Neural progenitor cell (in vitro differentiated cells): ENCODE measurements around the gene MR1. TPM values are rescaled to one million over a fixed set of nuclear protein-coding genes. Genes with fewer than 3 reads are reported as not detected.

Experiments
- DNase-seq: peaks from one replicate; pipeline ENCODE4 v3.0.0-alpha.2; 2016; ENCODE audit warnings: low spot score
- H2AFZ ChIP-seq: fragments of 200-600 bp; sonication (generic); replicated peaks from 2 replicates; pipeline ENCODE4 v1.6.1; 2016; ENCODE audit warnings: antibody characterized with exemption
- H3F3A ChIP-seq: fragments of 200-600 bp; sonication (generic); 2 replicates; pipeline ENCODE4 v1.6.1; 2016; ENCODE audit warnings: antibody characterized with exemption, low read depth
- H3K27ac ChIP-seq: fragments of 200-600 bp; sonication (generic); 2 replicates; pipeline ENCODE4 v1.5.1; 2016; ENCODE audit warnings: mild to moderate bottlenecking
- H3K27me3 ChIP-seq: fragments of 200-600 bp; sonication (generic); 2 replicates; pipeline ENCODE4 v1.6.1; 2016; ENCODE audit warnings: mild to moderate bottlenecking, moderate library complexity
- H3K36me3 ChIP-seq: fragments of 200-600 bp; sonication (generic); 2 replicates; pipeline ENCODE4 v1.5.1; 2016
- H3K4me1 ChIP-seq: fragments of 200-600 bp; sonication (generic); 2 replicates; pipeline ENCODE4 v1.6.1; 2016; ENCODE audit warnings: mixed run types
- H3K4me2 ChIP-seq: fragments of 200-600 bp; sonication (generic); 2 replicates; pipeline ENCODE4 v1.6.1; 2016
- H3K4me3 ChIP-seq: fragments of 200-600 bp; sonication (generic); 2 replicates; pipeline ENCODE4 v1.5.1; 2016
- H3K79me2 ChIP-seq: fragments of 200-600 bp; sonication (generic); 2 replicates; pipeline ENCODE4 v1.6.1; 2016; ENCODE audit warnings: low read depth
- H3K9ac ChIP-seq: fragments of 200-600 bp; sonication (generic); 2 replicates; pipeline ENCODE4 v1.6.1; 2016
- H3K9me3 ChIP-seq: fragments of 200-600 bp; sonication (generic); 2 replicates; pipeline ENCODE4 v1.5.1; 2016; ENCODE audit warnings: low read depth
- H4K20me1 ChIP-seq: fragments of 200-600 bp; sonication (generic); 2 replicates; pipeline ENCODE4 v1.6.1; 2016; ENCODE audit warnings: low read depth
- H3K27ac Mint-ChIP-seq: 3 replicates; pipeline ENCODE4 v1.8.0; 2021; ENCODE audit warnings: mixed read lengths
- H3K27me3 Mint-ChIP-seq: 2 replicates; pipeline ENCODE4 v1.8.0; 2022; ENCODE audit warnings: low read depth, mild to moderate bottlenecking, inconsistent platforms, moderate library complexity, mixed read lengths; ENCODE audit not compliant: insufficient read depth
- H3K36me3 Mint-ChIP-seq: 3 replicates; pipeline ENCODE4 v1.8.0; 2021; ENCODE audit warnings: mixed read lengths
- H3K4me1 Mint-ChIP-seq: 3 replicates; pipeline ENCODE4 v1.8.0; 2021; ENCODE audit warnings: mixed read lengths
- H3K4me3 Mint-ChIP-seq: 3 replicates; pipeline ENCODE4 v1.8.0; 2021; ENCODE audit warnings: mild to moderate bottlenecking, moderate library complexity, mixed read lengths
- H3K9me3 Mint-ChIP-seq: 3 replicates; pipeline ENCODE4 v1.8.0; 2020; ENCODE audit warnings: mixed read lengths
- CTCF ChIP-seq: fragments of 200-600 bp; sonication (generic); IDR thresholded peaks from 2 replicates; pipeline ENCODE4 v1.5.1; 2017; ENCODE audit warnings: antibody characterized with exemption, mild to moderate bottlenecking
- EZH2 ChIP-seq: fragments of 200-600 bp; sonication (generic); IDR thresholded peaks from 2 replicates; pipeline ENCODE4 v1.6.1; 2017; ENCODE audit warnings: antibody characterized with exemption, mild to moderate bottlenecking, moderate library complexity
- EZH2phosphoT487 ChIP-seq: fragments of 200-600 bp; sonication (generic); IDR thresholded peaks from 2 replicates; pipeline ENCODE4 v1.6.1; 2017; ENCODE audit warnings: antibody characterized with exemption
- total RNA-seq: library from RNA; depleted of rRNA; stranded (reverse); fragments of >200 nt; gene quantifications from 2 replicates; pipeline ENCODE4 v1.2.3, GENCODE V29; 2015; ENCODE audit warnings: low replicate concordance

Gene MR1
- total RNA-seq, 1 donor from 2014 or later: not detected

DNA sequence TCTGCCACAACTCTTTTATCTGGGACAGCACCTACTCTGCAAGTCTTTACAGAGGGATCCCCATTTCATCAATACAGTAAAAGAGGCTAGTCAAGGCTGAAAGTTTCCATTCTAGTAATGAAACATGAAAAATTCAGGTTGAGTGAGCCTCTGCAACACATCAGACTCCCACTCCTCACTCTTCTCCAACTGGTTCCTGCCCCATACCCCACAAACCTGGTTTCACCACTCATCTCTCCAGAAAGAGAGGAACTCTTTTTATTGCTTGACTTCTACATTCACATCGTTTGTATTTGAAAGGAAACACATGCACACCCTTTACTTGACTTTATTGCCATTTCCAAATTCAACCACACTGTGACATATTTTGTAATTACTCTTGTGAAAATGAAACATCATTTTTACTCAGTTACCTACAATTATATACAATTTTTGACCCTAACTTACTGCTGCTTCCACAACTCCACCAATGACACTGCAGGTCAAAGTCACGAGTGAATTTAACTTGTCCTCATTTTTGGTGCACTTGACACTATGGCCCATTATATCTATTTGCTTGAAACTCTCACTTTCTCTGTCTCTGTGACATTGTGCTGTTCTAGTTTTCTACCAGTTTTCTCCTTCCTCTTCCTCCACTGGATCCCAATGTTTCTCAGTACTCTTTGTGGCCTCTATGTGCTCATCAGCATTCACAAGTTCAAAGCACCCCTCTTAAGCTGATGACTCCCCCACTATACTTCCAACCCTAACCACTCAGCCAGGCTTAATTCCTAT, 19.1 kb upstream of the MR1 start:
- Histone ChIP-seq H2AFZ (no peak overlapping the region), H3K4me1 (no peaks in the 10 kb centered on the region), H3K27me3 (no peaks in the 10 kb centered on the region), H3K79me2 (peaks cover 100% of the 10 kb centered on the region), H3K27ac (no peak overlapping the region), H3K9me3 (no peaks in the 10 kb centered on the region), H3K9ac (no peak overlapping the region), H3K4me2 (no peak overlapping the region), H4K20me1 (peaks cover 86% of the 10 kb centered on the region), H3F3A (peaks cover 2% of the 10 kb centered on the region), H3K4me3 (no peak overlapping the region), H3K36me3 (no peaks in the 10 kb centered on the region)
- H3K9me3 Mint-ChIP-seq: peaks cover 2% of the 10 kb centered on the region
- DNase-seq: no peak
- no peak overlapping the region for H3K27ac Mint-ChIP-seq
- no peak for TF ChIP-seq EZH2
- no peak for TF ChIP-seq CTCF
- TF ChIP-seq EZH2phosphoT487: no peak
- H3K27me3 Mint-ChIP-seq: no peaks in the 10 kb centered on the region
- no peaks in the 10 kb centered on the region for H3K4me1 Mint-ChIP-seq
- H3K36me3 Mint-ChIP-seq: peaks cover 16% of the 10 kb centered on the region
- no peak overlapping the region for H3K4me3 Mint-ChIP-seq

DNA sequence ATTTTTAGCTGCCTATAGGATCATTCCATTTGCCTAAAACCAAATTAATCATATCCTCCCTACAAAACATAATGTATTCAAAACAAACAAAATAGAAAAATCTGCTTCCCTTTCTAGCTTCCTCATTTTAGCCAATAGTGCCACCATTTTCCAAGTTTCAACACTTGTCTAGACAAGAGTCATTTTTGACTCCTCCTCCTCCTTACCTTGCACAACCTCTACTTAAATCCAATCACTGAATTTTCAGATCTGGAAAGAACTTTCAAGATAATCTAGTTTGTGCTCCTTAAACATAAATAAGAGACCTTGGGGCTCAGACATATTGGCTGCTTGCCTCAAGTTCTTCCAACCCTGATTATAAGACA, 18.6 kb upstream of the MR1 start:
- H2AFZ ChIP-seq: no peak overlapping the region
- H4K20me1 ChIP-seq: peaks cover 88% of the 10 kb centered on the region
- Mint-ChIP-seq H3K27me3 (no peaks in the 10 kb centered on the region), H3K4me3 (no peak overlapping the region), H3K27ac (no peak overlapping the region), H3K9me3 (peaks cover 2% of the 10 kb centered on the region), H3K36me3 (peaks cover 15% of the 10 kb centered on the region), H3K4me1 (peaks cover under 1% of the 10 kb centered on the region)
- H3K4me3 ChIP-seq: no peak overlapping the region
- peaks cover 2% of the 10 kb centered on the region for H3K4me1 ChIP-seq
- peaks cover 100% of the 10 kb centered on the region for H3K79me2 ChIP-seq
- peaks cover 2% of the 10 kb centered on the region for H3F3A ChIP-seq
- no peak overlapping the region for H3K4me2 ChIP-seq
- no peaks in the 10 kb centered on the region for H3K36me3 ChIP-seq
- no peak for TF ChIP-seq CTCF
- TF ChIP-seq EZH2: no peak
- no peak for DNase-seq
- H3K27me3 ChIP-seq: no peaks in the 10 kb centered on the region
- no peaks in the 10 kb centered on the region for H3K9me3 ChIP-seq
- no peak overlapping the region for H3K27ac ChIP-seq
- no peak overlapping the region for H3K9ac ChIP-seq

DNA sequence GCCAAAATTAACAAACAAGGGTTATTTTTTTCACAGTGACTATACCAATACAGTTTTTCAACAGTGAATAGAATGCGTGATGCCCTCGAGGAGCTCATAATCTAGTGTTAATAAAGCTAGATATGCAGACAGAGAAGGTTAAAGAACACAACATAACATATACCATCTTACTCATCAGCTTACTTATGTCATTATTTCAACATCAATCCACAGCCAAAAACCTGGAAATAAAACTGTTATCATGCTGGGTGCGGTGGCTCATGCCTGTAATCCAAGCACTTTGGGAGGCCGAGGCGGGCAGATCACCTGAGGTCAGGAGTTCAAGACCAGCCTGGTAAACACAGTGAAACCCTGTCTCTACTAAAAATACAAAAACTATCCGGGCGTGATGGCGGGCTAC, 17.2 kb upstream of the MR1 start:
- Histone ChIP-seq H3K36me3 (no peaks in the 10 kb centered on the region), H3K4me1 (peaks cover 16% of the 10 kb centered on the region), H3K9me3 (no peaks in the 10 kb centered on the region), H3K9ac (no peak overlapping the region), H3K27me3 (no peaks in the 10 kb centered on the region), H3F3A (peaks cover 4% of the 10 kb centered on the region), H4K20me1 (peaks cover 89% of the 10 kb centered on the region), H2AFZ (no peak overlapping the region), H3K27ac (no peak overlapping the region), H3K79me2 (peaks cover 100% of the 10 kb centered on the region), H3K4me2 (no peak overlapping the region), H3K4me3 (no peak overlapping the region)
- peaks cover 12% of the 10 kb centered on the region for H3K4me1 Mint-ChIP-seq
- peaks cover 2% of the 10 kb centered on the region for H3K9me3 Mint-ChIP-seq
- no peak overlapping the region for H3K4me3 Mint-ChIP-seq
- no peaks in the 10 kb centered on the region for H3K27me3 Mint-ChIP-seq
- peaks cover 15% of the 10 kb centered on the region for H3K36me3 Mint-ChIP-seq
- no peak for DNase-seq
- H3K27ac Mint-ChIP-seq: no peak overlapping the region
- TF ChIP-seq EZH2 (no peak), EZH2phosphoT487 (no peak)

GRCh38 chr1:181018901-181019681, 14.7 kb upstream of the MR1 start:
- H3K4me3 Mint-ChIP-seq: no peak overlapping the region
- H3K4me1 ChIP-seq: peaks cover 16% of the 10 kb centered on the region
- peaks cover 6% of the 10 kb centered on the region for H3K36me3 Mint-ChIP-seq
- no peaks in the 10 kb centered on the region for H3K36me3 ChIP-seq
- H3K79me2 ChIP-seq: peaks cover 84% of the 10 kb centered on the region
- H3K4me2 ChIP-seq: no peak overlapping the region
- no peak overlapping the region for H3K27ac ChIP-seq
- H3K4me1 Mint-ChIP-seq: peaks cover 15% of the 10 kb centered on the region
- TF ChIP-seq CTCF (no peak), EZH2 (no peak), EZH2phosphoT487 (no peak)
- no peak overlapping the region for H3K9ac ChIP-seq
- DNase-seq: no peak
- peaks cover 5% of the 10 kb centered on the region for H3K27me3 Mint-ChIP-seq
- H3K4me3 ChIP-seq: no peak overlapping the region
- H3F3A ChIP-seq: peaks cover 16% of the 10 kb centered on the region
- no peak overlapping the region for H3K27ac Mint-ChIP-seq
- no peaks in the 10 kb centered on the region for H3K9me3 Mint-ChIP-seq
- no peaks in the 10 kb centered on the region for H3K9me3 ChIP-seq
- peaks cover 69% of the 10 kb centered on the region for H4K20me1 ChIP-seq
- H3K27me3 ChIP-seq: no peaks in the 10 kb centered on the region
- H2AFZ ChIP-seq: no peak overlapping the region
